Keratinocyte (primary cell): Measurements from ENCODE around the gene PITPNM3.

Experiments
- EZH2 ChIP-seq: IDR thresholded peaks from one replicate; pipeline ENCODE4 v1.6.1; 2012; ENCODE audit warnings: inconsistent platforms, mild to moderate bottlenecking, low read length, moderate library complexity
- TF ChIP-seq, protein P1 (sequence below), 3 experiments: IDR thresholded peaks in 1 of 3; conservative IDR thresholded peaks in 1 of 3; optimal IDR thresholded peaks in 1 of 3; 2 replicates in 2 of 3; 3 replicates in 1 of 3; pipeline versions ENCODE3 to v1.5.1; 2011; ENCODE audit warnings: low read length in 3 of 3, mild to moderate bottlenecking in 3 of 3, moderate library complexity in 2 of 3, control low read depth in 1 of 3, inconsistent platforms in 1 of 3; ENCODE audit not compliant: insufficient read depth in 2 of 3; ENCODE audit errors: extremely low read depth in 1 of 3

- TF ChIP-seq, protein P1, sequence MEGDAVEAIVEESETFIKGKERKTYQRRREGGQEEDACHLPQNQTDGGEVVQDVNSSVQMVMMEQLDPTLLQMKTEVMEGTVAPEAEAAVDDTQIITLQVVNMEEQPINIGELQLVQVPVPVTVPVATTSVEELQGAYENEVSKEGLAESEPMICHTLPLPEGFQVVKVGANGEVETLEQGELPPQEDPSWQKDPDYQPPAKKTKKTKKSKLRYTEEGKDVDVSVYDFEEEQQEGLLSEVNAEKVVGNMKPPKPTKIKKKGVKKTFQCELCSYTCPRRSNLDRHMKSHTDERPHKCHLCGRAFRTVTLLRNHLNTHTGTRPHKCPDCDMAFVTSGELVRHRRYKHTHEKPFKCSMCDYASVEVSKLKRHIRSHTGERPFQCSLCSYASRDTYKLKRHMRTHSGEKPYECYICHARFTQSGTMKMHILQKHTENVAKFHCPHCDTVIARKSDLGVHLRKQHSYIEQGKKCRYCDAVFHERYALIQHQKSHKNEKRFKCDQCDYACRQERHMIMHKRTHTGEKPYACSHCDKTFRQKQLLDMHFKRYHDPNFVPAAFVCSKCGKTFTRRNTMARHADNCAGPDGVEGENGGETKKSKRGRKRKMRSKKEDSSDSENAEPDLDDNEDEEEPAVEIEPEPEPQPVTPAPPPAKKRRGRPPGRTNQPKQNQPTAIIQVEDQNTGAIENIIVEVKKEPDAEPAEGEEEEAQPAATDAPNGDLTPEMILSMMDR (optimal IDR thresholded peaks at IDR 0.05 in 1 of 3, IDR thresholded peaks at IDR 0.05 in 1 of 3, conservative IDR thresholded peaks at IDR 0.05 in 1 of 3; ENCODE audit: extremely low read depth in 1 of 3, insufficient read depth in 2 of 3, low read length in 3 of 3): no peak
- TF ChIP-seq EZH2: no peak
These were observed 1.9 kb upstream of the PITPNM3 start for GRCh38 chr17:6558276-6558675.
